Urothelium cell line (cell line): ENCODE results near the gene ANKRD52.
"Not testable (repeated sequence)": the region's sequence is repeated elsewhere in the genome, so short reads cannot be mapped to it uniquely, and the experiment has no call there.

ENCODE experiments used
- DNase-seq: peaks from one replicate; pipeline ENCODE4 v3.0.0; 2011; ENCODE audit warnings: low spot score, mixed read lengths
- FAIRE-seq: peaks from 2 replicates; lab custom pipeline; 2011; peaks lifted over from hg19 to GRCh38; lab: Jason Lieb, UNC

ANKRD52 gene

GRCh38 chr12:56258068-56258819, at the start of gene ANKRD52:
Gene ANKRD52 (minus strand): TSS chr12:56258384. CDS start chr12:56258269, 115 bp downstream.
- peak; percentile 94 for DNase-seq
- FAIRE-seq: no peak

- FAIRE-seq (no peak), DNase-seq (no peak)
These were observed 49.2 kb upstream of the ANKRD52 start for GRCh38 chr12:56307221-56307965.

- DNase-seq (no peak), FAIRE-seq (no peak)
These were observed 46.8 kb upstream of the ANKRD52 start for GRCh38 chr12:56304872-56305590.

- DNase-seq: no peak
- no peak for FAIRE-seq
These were observed 46.1 kb upstream of the ANKRD52 start for GRCh38 chr12:56304276-56304675.

- no peak for FAIRE-seq
- no peak for DNase-seq
These were observed 42.7 kb upstream of the ANKRD52 start for GRCh38 chr12:56300644-56301464.

GRCh38 chr12:56299853-56300643, 41.9 kb upstream of the ANKRD52 start, which contains the start of gene CS:
Gene CS (minus strand): TSS chr12:56300330. CDS start chr12:56300201, 129 bp downstream.
- DNase-seq: peak; percentile 98
- FAIRE-seq: peak; percentile 23

GRCh38 chr12:56299308-56299852, 41.2 kb upstream of the ANKRD52 start:
- FAIRE-seq: no peak
- no peak for DNase-seq

GRCh38 chr12:56298828-56299227, 40.6 kb upstream of the ANKRD52 start:
- no peak for DNase-seq
- no peak for FAIRE-seq

GRCh38 chr12:56297400-56297799, 39.2 kb upstream of the ANKRD52 start:
- DNase-seq: no peak
- no peak for FAIRE-seq

- DNase-seq (no peak), FAIRE-seq (no peak)
These were observed 38.1 kb upstream of the ANKRD52 start for GRCh38 chr12:56296295-56296694.

GRCh38 chr12:56293795-56294194, 35.6 kb upstream of the ANKRD52 start:
- DNase-seq (no peak), FAIRE-seq (no peak)

GRCh38 chr12:56288705-56289387, 30.7 kb upstream of the ANKRD52 start:
- FAIRE-seq (no peak), DNase-seq (no peak)

- FAIRE-seq: no peak
These were observed 28.1 kb upstream of the ANKRD52 start for GRCh38 chr12:56286044-56286830.

GRCh38 chr12:56284263-56284662, 26.1 kb upstream of the ANKRD52 start:
- not testable (repeated sequence) for DNase-seq, FAIRE-seq

More at GRCh38 chr12:56286044-56286830, 28.1 kb upstream of the ANKRD52 start:
- no peak for DNase-seq

GRCh38 chr12:56282579-56282978, 24.4 kb upstream of the ANKRD52 start:
- DNase-seq (no peak), FAIRE-seq (no peak)

- FAIRE-seq (no peak), DNase-seq (no peak)
These were observed 23.8 kb upstream of the ANKRD52 start for GRCh38 chr12:56282030-56282429.

GRCh38 chr12:56280849-56281248, 22.7 kb upstream of the ANKRD52 start:
- DNase-seq (no peak), FAIRE-seq (no peak)

GRCh38 chr12:56278905-56279304, 20.7 kb upstream of the ANKRD52 start:
- DNase-seq: no peak
- FAIRE-seq: no peak
